Measurements from ENCODE around the gene CCSAP. TPM values are rescaled to one million over a fixed set of nuclear protein-coding genes. Genes with fewer than 3 reads are reported as not detected.

The CCSAP gene
- total RNA-seq, 1 donor from 2014 or later: 34.4 TPM

GRCh38 chr1:229352975-229353374 lies 10.1 kb upstream of the CCSAP start:
- DNase-seq (ENCODE audit: low spot score): no peak
- Mint-ChIP-seq H3K4me1 (no peaks in the 10 kb centered on the region), H3K9me3 (peaks cover 10% of the 10 kb centered on the region), H3K4me3 (no peak overlapping the region), H3K36me3 (no peaks in the 10 kb centered on the region), H3K27me3 (ENCODE audit: insufficient read depth, low read depth) (no peaks in the 10 kb centered on the region), H3K27ac (no peak overlapping the region)
- Histone ChIP-seq H3K9ac (no peak overlapping the region), H3F3A (ENCODE audit: low read depth) (peaks cover 5% of the 10 kb centered on the region), H3K27me3 (no peaks in the 10 kb centered on the region), H2AFZ (replicated peaks) (no peak overlapping the region), H3K27ac (no peak overlapping the region), H3K79me2 (ENCODE audit: low read depth) (no peaks in the 10 kb centered on the region), H4K20me1 (ENCODE audit: low read depth) (no peaks in the 10 kb centered on the region), H3K4me2 (no peak overlapping the region), H3K9me3 (ENCODE audit: low read depth) (peaks cover 17% of the 10 kb centered on the region), H3K4me1 (peaks cover 9% of the 10 kb centered on the region), H3K36me3 (no peaks in the 10 kb centered on the region), H3K4me3 (no peak overlapping the region)
- TF ChIP-seq EZH2phosphoT487 (IDR thresholded peaks at IDR 0.05) (no peak), EZH2 (IDR thresholded peaks at IDR 0.05) (no peak)

GRCh38 chr1:229349463-229350385 lies 6.9 kb upstream of the CCSAP start:
- no peaks in the 10 kb centered on the region for H3K36me3 ChIP-seq
- no peak overlapping the region for H2AFZ ChIP-seq (replicated peaks)
- H3K4me3 Mint-ChIP-seq: no peak overlapping the region
- H3K4me1 Mint-ChIP-seq: no peaks in the 10 kb centered on the region
- peaks cover 5% of the 10 kb centered on the region for H3K9me3 Mint-ChIP-seq
- no peak for DNase-seq (ENCODE audit: low spot score)
- no peak overlapping the region for H3K27ac Mint-ChIP-seq
- H3F3A ChIP-seq (ENCODE audit: low read depth): no peaks in the 10 kb centered on the region
- no peak overlapping the region for H3K4me2 ChIP-seq
- H3K9ac ChIP-seq: no peak overlapping the region
- H4K20me1 ChIP-seq (ENCODE audit: low read depth): no peaks in the 10 kb centered on the region
- H3K27me3 ChIP-seq: peaks cover 4% of the 10 kb centered on the region
- H3K4me3 ChIP-seq: no peak overlapping the region
- H3K9me3 ChIP-seq (ENCODE audit: low read depth): peaks cover 11% of the 10 kb centered on the region
- H3K27me3 Mint-ChIP-seq (ENCODE audit: insufficient read depth, low read depth): peaks cover 10% of the 10 kb centered on the region
- H3K27ac ChIP-seq: no peak overlapping the region
- no peaks in the 10 kb centered on the region for H3K79me2 ChIP-seq (ENCODE audit: low read depth)
- TF ChIP-seq EZH2phosphoT487 (IDR thresholded peaks at IDR 0.05) (no peak), EZH2 (IDR thresholded peaks at IDR 0.05) (no peak)
- TF ChIP-seq, protein P1, sequence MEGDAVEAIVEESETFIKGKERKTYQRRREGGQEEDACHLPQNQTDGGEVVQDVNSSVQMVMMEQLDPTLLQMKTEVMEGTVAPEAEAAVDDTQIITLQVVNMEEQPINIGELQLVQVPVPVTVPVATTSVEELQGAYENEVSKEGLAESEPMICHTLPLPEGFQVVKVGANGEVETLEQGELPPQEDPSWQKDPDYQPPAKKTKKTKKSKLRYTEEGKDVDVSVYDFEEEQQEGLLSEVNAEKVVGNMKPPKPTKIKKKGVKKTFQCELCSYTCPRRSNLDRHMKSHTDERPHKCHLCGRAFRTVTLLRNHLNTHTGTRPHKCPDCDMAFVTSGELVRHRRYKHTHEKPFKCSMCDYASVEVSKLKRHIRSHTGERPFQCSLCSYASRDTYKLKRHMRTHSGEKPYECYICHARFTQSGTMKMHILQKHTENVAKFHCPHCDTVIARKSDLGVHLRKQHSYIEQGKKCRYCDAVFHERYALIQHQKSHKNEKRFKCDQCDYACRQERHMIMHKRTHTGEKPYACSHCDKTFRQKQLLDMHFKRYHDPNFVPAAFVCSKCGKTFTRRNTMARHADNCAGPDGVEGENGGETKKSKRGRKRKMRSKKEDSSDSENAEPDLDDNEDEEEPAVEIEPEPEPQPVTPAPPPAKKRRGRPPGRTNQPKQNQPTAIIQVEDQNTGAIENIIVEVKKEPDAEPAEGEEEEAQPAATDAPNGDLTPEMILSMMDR (IDR thresholded peaks at IDR 0.05): no peak
- no peaks in the 10 kb centered on the region for H3K36me3 Mint-ChIP-seq
- H3K4me1 ChIP-seq: no peaks in the 10 kb centered on the region

DNA sequence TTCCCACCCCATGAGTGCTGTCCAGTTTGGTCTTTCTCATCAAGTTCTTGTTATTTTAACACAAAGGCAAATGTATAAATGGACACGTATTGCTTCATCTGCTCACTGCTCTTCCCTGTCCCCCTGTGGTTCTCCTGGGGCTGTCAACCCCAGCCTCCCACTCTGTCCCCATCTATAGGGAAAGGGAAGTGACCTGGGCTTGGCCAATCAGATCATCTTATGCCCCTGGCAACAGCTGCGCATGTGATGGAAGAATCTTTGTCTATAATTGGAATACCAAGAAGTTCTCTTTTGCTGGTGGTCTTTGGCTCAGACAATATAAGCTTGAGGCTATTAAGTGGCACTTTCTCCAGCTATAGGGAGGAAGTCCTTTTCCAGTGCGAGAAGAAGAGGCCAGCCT lies 4.7 kb upstream of the CCSAP start:
- Mint-ChIP-seq H3K27me3 (ENCODE audit: insufficient read depth, low read depth) (peaks cover 13% of the 10 kb centered on the region), H3K4me3 (no peak overlapping the region), H3K36me3 (no peaks in the 10 kb centered on the region), H3K27ac (no peak overlapping the region), H3K9me3 (peaks cover 5% of the 10 kb centered on the region), H3K4me1 (peaks cover 5% of the 10 kb centered on the region)
- Histone ChIP-seq H3K9me3 (ENCODE audit: low read depth) (no peaks in the 10 kb centered on the region), H4K20me1 (ENCODE audit: low read depth) (no peaks in the 10 kb centered on the region), H3K4me3 (no peak overlapping the region), H3K9ac (no peak overlapping the region), H3K4me2 (no peak overlapping the region), H3K36me3 (no peaks in the 10 kb centered on the region), H3K4me1 (peaks cover 7% of the 10 kb centered on the region), H3F3A (ENCODE audit: low read depth) (peaks cover 10% of the 10 kb centered on the region), H3K79me2 (ENCODE audit: low read depth) (no peaks in the 10 kb centered on the region), H2AFZ (replicated peaks) (peak overlapping the region; percentile 42), H3K27me3 (peaks cover 21% of the 10 kb centered on the region), H3K27ac (no peak overlapping the region)
- TF ChIP-seq, protein P1 (IDR thresholded peaks at IDR 0.05): no peak
- TF ChIP-seq EZH2phosphoT487 (IDR thresholded peaks at IDR 0.05): no peak
- DNase-seq (ENCODE audit: low spot score): no peak

Data from neural progenitor cell (in vitro differentiated cells).